ENCODE results near the gene KCP.

DNA sequence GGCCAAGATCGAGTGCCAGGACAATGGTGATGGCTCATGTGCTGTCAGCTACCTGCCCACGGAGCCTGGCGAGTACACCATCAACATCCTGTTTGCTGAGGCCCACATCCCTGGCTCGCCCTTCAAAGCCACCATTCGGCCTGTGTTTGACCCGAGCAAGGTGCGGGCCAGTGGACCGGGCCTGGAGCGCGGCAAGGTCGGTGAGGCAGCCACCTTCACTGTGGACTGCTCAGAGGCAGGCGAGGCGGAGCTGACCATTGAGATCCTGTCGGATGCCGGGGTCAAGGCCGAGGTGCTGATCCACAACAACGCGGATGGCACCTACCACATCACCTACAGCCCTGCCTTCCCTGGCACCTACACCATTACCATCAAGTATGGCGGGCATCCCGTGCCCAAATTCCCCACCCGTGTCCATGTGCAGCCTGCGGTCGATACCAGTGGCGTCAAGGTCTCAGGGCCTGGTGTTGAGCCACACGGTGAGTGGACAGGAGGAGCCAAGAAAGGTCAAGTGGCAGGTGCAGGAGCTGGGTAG lies 65.7 kb downstream of the KCP start:
- no peak for TF ChIP-seq GATA3 (IDR thresholded peaks at IDR 0.05; ENCODE audit: low read depth, low read length)
- no peak for TF ChIP-seq GATA2 (IDR thresholded peaks at IDR 0.05; ENCODE audit: low read depth, low read length)
